Islet of Langerhans (tissue), 1 donor: Measurements from ENCODE around the gene MCHR2.

ENCODE experiments used
- FAIRE-seq: peaks from one replicate; lab custom pipeline; 2011; peaks lifted over from hg19 to GRCh38; lab: Jason Lieb, UNC

The MCHR2 gene

GRCh38 chr6:99905209-99906106, 88.6 kb downstream of the MCHR2 start:
- peak; percentile 79 for FAIRE-seq

- no peak for FAIRE-seq
These were observed 92.2 kb downstream of the MCHR2 start for GRCh38 chr6:99901596-99902384.

- FAIRE-seq = no peak
These were observed 99.2 kb downstream of the MCHR2 start for GRCh38 chr6:99894815-99895214.

GRCh38 chr6:99887066-99887465, 107.0 kb downstream of the MCHR2 start:
- no peak for FAIRE-seq

- no peak for FAIRE-seq
These were observed 109.0 kb downstream of the MCHR2 start for GRCh38 chr6:99885051-99885450.

GRCh38 chr6:99882128-99882702, 111.8 kb downstream of the MCHR2 start:
- no peak for FAIRE-seq

GRCh38 chr6:99879431-99879830, 114.6 kb downstream of the MCHR2 start:
- no peak for FAIRE-seq

- FAIRE-seq = no peak
These were observed 119.0 kb downstream of the MCHR2 start for GRCh38 chr6:99875068-99875467.

- no peak for FAIRE-seq
These were observed 120.9 kb downstream of the MCHR2 start for GRCh38 chr6:99873084-99873483.

GRCh38 chr6:99871641-99872040, 122.4 kb downstream of the MCHR2 start:
- FAIRE-seq = no peak
